Measurements from ENCODE around the gene ERFL.

DNA sequence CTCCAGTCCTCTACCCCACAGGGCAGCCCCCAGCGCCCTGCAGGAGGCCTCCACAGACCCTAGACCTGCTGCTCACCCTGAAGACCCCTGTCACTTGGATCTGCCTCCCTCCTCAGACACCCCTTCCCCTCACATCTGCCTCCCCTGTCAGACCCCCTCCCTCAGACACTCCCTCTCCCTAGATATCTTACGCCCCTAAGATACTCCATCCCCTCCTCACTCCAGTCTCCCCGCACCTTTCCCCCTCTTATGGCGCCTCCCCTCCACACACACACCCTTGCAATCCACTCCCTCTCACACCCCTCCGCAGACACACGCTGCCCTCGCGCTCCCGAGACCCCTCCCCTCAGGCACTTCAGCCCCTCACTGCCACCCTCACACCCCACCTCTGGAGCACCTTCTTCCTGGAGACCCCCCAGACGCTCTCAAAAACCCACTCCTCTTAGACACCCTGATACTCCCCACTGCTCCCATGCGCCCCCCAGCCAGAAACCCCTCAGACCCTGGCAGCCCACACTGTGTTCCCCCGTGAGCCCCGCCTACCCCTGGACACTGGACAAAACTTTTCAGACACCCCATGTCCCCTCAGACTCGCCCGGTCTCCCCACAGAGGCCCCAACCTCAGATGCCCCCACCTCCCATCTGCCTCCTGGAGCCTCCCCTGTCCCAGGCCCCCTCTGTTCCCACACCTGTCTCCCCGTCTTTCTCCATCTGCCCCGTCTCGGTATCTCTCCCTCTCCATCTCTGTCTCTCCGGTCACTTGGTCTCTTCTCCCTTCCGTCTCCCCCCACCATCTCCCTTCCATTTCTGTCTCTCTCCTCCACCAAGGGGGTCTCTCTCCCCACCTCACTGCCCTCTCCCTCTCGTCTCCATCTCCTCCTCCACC lies 14.5 kb downstream of the ERFL start:
- TF ChIP-seq POLR2A (IDR thresholded peaks at IDR 0.05; ENCODE audit: low read depth, low read length) (no peak), MAFK (IDR thresholded peaks at IDR 0.05; ENCODE audit: low read depth, low read length) (no peak), RAD21 (IDR thresholded peaks at IDR 0.05; ENCODE audit: low read length) (no peak), BHLHE40 (IDR thresholded peaks at IDR 0.05; ENCODE audit: low read depth, low read length) (no peak), RFX5 (IDR thresholded peaks at IDR 0.05; ENCODE audit: low read depth, low read length) (no peak), NFE2L2 (IDR thresholded peaks at IDR 0.05; ENCODE audit: low read depth, low read length) (no peak), CEBPB (IDR thresholded peaks at IDR 0.05; ENCODE audit: low read depth, low read length) (no peak), RCOR1 (IDR thresholded peaks at IDR 0.05; ENCODE audit: insufficient replicate concordance, low read length) (no peak), MAZ (IDR thresholded peaks at IDR 0.05; ENCODE audit: borderline replicate concordance, low read depth, low read length) (no peak), SMC3 (IDR thresholded peaks at IDR 0.05; ENCODE audit: low read depth, low read length) (no peak), FOS (IDR thresholded peaks at IDR 0.05; ENCODE audit: low read depth, low read length) (no peak)
- TF ChIP-seq, protein P1, sequence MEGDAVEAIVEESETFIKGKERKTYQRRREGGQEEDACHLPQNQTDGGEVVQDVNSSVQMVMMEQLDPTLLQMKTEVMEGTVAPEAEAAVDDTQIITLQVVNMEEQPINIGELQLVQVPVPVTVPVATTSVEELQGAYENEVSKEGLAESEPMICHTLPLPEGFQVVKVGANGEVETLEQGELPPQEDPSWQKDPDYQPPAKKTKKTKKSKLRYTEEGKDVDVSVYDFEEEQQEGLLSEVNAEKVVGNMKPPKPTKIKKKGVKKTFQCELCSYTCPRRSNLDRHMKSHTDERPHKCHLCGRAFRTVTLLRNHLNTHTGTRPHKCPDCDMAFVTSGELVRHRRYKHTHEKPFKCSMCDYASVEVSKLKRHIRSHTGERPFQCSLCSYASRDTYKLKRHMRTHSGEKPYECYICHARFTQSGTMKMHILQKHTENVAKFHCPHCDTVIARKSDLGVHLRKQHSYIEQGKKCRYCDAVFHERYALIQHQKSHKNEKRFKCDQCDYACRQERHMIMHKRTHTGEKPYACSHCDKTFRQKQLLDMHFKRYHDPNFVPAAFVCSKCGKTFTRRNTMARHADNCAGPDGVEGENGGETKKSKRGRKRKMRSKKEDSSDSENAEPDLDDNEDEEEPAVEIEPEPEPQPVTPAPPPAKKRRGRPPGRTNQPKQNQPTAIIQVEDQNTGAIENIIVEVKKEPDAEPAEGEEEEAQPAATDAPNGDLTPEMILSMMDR (conservative IDR thresholded peaks at IDR 0.05; ENCODE audit: low read depth, low read length) = no peak
- TF ChIP-seq, protein P2, sequence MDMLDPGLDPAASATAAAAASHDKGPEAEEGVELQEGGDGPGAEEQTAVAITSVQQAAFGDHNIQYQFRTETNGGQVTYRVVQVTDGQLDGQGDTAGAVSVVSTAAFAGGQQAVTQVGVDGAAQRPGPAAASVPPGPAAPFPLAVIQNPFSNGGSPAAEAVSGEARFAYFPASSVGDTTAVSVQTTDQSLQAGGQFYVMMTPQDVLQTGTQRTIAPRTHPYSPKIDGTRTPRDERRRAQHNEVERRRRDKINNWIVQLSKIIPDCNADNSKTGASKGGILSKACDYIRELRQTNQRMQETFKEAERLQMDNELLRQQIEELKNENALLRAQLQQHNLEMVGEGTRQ (IDR thresholded peaks at IDR 0.05; ENCODE audit: low read depth, low read length) = no peak
- TF ChIP-seq, protein P3, sequence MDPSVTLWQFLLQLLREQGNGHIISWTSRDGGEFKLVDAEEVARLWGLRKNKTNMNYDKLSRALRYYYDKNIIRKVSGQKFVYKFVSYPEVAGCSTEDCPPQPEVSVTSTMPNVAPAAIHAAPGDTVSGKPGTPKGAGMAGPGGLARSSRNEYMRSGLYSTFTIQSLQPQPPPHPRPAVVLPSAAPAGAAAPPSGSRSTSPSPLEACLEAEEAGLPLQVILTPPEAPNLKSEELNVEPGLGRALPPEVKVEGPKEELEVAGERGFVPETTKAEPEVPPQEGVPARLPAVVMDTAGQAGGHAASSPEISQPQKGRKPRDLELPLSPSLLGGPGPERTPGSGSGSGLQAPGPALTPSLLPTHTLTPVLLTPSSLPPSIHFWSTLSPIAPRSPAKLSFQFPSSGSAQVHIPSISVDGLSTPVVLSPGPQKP (IDR thresholded peaks at IDR 0.05; ENCODE audit: borderline replicate concordance, low read depth, low read length) = no peak

Data from IMR-90 (cell line).